ENCODE data around the gene CNKSR3.

The CNKSR3 gene

GRCh38 chr6:154504102-154504501 is 6.4 kb downstream of the CNKSR3 start:
- H3K4me3 ChIP-seq (replicated peaks in 1 of 2; ENCODE audit: low read depth in 2 of 2, low read length in 2 of 2) = no peak overlapping the region
- TF ChIP-seq CTCF (IDR thresholded peaks at IDR 0.05; ENCODE audit: low read depth, low read length) = no peak
- DNase-seq (ENCODE audit: low read depth in 2 of 2) = no peak

- no peak for TF ChIP-seq CTCF (IDR thresholded peaks at IDR 0.05; ENCODE audit: low read depth, low read length)
- DNase-seq (ENCODE audit: low read depth in 2 of 2) = no peak
- H3K4me3 ChIP-seq (replicated peaks in 1 of 2; ENCODE audit: low read depth in 2 of 2, low read length in 2 of 2) = no peak overlapping the region
Measured at GRCh38 chr6:154503658-154504057, 6.8 kb downstream of the CNKSR3 start.

- TF ChIP-seq CTCF (IDR thresholded peaks at IDR 0.05; ENCODE audit: low read depth, low read length) = no peak
- no peak overlapping the region for H3K4me3 ChIP-seq (replicated peaks in 1 of 2; ENCODE audit: low read depth in 2 of 2, low read length in 2 of 2)
- DNase-seq (ENCODE audit: low read depth in 2 of 2) = no peak
Measured at GRCh38 chr6:154502553-154502952, 7.9 kb downstream of the CNKSR3 start.

- DNase-seq (ENCODE audit: low read depth in 2 of 2) = no peak
- no peak for TF ChIP-seq CTCF (IDR thresholded peaks at IDR 0.05; ENCODE audit: low read depth, low read length)
- H3K4me3 ChIP-seq (replicated peaks in 1 of 2; ENCODE audit: low read depth in 2 of 2, low read length in 2 of 2) = no peak overlapping the region
Measured at GRCh38 chr6:154501578-154501868, 9.0 kb downstream of the CNKSR3 start.

GRCh38 chr6:154500769-154501577 is 9.5 kb downstream of the CNKSR3 start:
- no peak for TF ChIP-seq CTCF (IDR thresholded peaks at IDR 0.05; ENCODE audit: low read depth, low read length)
- DNase-seq (ENCODE audit: low read depth in 2 of 2) = no peak
- H3K4me3 ChIP-seq (replicated peaks in 1 of 2; ENCODE audit: low read depth in 2 of 2, low read length in 2 of 2) = no peak overlapping the region

- H3K4me3 ChIP-seq (replicated peaks in 1 of 2; ENCODE audit: low read depth in 2 of 2, low read length in 2 of 2) = no peak overlapping the region
- no peak for TF ChIP-seq CTCF (IDR thresholded peaks at IDR 0.05; ENCODE audit: low read depth, low read length)
- DNase-seq (ENCODE audit: low read depth in 2 of 2) = no peak
Measured at GRCh38 chr6:154499855-154500589, 10.5 kb downstream of the CNKSR3 start.
